HT-29 (cell line): ENCODE data around the gene WNT7B. TPM values are rescaled to one million over a fixed set of nuclear protein-coding genes. Genes with fewer than 3 reads are reported as not detected.
"Not testable (repeated sequence)": the region's sequence is repeated elsewhere in the genome, so short reads cannot be mapped to it uniquely, and the experiment has no call there.

Source experiments
- DNase-seq: peaks from one replicate; pipeline ENCODE4 v3.0.0-alpha.2; 2015; ENCODE audit warnings: low spot score
- total RNA-seq: library from RNA; depleted of rRNA; stranded (reverse); fragments of >200 nt; shearing (Covaris generic); gene quantifications from 2 replicates; pipeline ENCODE4 v1.2.3, GENCODE V29; 2014

WNT7B gene
- total RNA-seq, 1 experiment from 2014 or later = 31.4 TPM

DNA sequence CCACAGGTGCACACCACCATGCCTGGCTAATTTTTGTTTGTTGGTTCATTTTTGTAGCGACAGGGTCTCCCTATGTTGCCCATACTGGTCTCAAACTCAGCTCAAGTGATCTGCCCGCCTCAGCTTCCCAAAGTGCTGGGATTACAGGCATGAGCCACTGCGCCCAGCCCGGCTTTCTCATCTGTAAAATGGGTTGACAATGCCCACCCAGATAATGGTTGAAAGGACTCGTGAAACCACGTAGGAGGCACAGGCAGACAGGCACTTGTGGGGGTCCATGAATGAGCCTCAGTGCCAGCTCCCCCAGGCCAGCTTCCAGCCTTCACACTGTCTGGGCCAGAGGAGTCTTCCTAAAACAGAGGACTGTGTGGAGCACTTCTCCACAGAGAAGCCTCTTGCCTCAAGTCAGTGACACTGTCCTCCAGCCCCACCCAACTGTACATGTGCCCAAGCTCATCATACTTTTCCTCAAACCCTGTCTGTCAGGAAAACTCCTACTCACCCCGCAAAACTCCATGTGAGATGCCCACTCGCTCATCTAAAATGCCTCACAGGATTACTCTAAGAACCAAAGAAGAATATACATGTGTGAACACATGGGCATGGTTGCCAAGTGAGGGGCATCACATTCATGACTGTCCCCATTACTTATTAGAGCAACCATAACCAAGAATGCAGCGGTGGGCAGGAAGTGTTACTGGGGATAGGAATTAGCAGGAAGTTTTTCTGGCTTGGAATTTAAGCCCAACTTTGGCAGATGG is 32.1 kb upstream of the WNT7B start:
- DNase-seq = no peak

GRCh38 chr22:46008291-46008690 is 31.3 kb upstream of the WNT7B start:
- no peak for DNase-seq

DNA sequence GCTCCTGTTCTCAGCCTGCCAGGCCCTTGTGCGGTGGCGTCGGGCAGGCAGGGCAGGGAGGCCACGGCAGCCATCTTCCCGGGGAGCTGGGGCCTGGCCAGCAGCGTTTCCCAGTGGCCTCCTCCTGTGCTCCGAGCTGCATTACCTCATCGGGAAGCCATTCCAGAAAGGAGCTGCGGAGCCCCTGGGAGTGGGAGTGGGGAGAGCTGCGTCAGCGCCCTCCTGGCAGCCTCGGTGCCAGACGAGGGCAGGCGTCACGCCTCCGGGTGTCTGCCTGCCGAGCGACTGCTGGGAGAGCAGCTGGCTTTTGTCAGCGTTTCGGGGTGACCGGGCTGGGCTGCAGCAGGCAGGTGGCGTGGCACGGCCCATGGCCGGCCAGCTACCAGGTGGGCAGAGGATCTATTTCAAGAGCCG is 30.9 kb upstream of the WNT7B start:
- peak; percentile 35 for DNase-seq

DNA sequence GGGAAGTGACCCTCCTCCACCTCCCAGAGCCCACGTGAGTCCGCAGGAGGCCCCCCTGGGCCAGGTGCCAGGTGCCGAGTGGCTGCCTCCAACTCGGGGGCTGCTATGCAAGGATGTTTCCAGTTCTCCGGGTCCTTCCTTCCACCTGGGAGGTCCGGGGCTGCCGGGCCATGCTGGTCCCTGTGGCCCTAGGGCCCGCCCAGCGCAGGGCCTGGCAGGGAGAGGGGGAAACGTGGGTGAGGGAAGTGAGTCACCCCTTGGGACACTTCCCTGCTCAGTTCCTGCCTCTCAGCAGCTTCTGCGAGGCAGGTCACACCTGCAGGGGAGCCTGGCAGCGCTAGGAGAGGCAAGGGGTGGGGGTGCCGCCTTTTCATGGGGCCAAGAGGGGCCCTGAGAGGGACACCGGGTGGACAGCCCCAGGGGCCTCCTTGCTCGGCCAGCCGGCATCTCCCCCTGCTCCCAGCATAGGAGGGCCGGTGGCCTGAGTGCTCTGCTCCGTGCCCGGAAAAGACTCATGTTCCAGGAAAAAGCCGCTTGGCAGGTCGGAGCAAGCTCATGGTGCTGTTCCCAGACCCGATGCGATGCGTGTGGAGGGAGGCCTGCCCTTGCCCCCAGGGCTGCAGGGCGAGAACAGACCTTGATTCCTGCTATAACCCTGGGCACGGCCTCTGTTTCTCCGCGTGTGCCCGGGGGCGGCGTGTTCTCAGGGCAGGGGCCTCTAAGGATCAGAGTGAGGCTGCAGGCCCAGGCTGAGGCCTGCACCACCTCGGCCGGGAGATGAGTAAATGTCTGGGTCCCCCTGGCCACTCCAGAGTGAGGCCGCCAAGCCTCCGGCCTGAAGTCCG is 30.3 kb upstream of the WNT7B start:
- DNase-seq = peak; percentile 83

DNA sequence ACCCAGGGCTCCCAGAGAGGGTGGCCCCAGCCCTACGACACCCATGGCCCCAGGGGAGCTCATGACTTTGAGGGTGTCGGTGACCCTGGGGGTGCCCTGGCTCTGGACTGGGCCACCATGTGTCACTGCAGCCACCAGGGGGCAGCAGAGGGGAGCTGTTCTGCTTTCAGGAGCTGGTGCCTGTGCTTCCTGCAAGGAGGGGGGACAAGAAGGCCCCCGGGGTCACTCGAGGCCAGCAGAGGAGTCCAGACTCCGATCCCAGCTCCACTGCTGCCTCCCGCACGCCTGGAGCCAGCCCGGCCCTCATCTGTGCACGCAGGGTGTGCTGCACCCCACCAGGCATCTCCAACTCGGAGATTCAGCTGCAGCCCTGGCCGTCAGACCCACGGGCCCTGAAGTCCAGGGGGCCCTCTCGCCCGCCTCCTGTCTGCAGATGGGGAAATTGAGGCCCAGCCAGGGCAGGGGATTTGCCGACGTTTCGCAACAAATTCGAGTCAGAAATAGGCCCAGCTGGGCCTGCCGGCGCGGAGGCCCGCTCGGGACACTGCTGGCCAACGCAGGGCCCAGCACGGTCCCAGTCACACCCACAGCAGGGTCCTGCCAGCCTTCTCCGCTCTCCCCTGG is 29.5 kb upstream of the WNT7B start:
- peak; percentile 87 for DNase-seq

DNA sequence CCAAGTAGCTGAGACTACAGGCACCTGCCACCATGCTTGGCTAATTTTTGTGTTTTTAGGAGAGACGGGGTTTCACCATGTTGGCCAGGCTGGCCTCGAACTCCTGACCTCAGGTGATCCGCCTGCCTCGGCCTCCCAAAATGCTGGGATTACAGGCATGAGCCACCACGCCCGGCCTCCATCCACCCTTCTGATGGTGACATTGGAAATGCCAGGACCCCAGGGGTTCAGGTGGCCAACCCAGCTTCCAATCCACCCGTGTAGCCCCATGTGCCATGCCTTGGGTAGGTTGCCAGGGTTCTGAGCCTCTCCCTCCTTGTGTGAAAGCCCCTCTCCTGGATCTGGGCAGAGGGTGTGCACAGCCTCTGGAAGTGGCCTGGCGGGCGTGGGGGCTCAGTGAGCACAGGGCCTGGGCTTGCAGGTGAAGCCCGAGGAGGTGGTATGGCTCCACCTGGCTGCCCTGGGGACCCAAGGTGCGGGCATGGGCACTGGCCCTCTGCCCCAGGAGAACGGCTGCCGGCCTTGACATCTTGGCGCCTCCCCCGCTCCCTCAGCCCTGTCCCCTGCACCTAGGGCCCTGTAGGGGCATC is 28.2 kb upstream of the WNT7B start:
- not testable (repeated sequence) for DNase-seq

DNA sequence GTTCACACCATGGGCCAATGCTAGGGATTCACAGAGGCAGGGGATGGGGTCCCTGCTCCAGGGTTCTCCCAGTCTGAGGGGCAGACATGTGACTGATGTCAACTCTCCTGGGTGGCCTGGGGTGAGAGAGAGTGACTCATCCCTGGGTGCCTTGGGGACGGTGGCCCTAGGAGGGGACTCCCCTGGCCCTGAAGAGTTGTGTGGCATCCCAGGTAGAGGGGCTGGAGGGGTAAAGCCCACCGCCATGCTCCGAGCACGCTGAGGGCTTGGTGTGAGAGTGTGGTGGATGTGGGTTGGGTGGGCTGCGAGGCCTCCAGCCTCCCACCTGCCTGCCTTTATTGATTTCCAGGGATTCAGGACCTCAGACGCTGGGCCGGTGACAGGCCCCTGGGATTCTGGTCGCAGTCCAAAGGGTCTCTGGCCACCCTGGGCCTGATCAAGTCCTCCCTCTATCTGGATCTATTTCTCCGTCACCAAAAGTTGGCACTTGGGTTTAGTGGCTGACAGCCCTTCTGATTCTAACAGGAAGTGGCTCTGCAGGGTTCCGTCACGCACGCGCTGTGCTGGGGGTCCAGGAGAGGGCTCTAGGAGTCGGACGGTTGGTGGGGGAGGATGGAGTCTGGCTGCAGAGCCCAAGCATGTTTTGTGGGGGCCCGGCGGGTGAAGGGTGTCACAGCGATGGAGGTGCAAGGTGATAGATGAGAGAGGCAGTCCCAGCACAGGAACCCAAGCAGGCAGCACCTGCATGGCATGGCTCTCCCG is 27.3 kb upstream of the WNT7B start:
- no peak for DNase-seq

DNA sequence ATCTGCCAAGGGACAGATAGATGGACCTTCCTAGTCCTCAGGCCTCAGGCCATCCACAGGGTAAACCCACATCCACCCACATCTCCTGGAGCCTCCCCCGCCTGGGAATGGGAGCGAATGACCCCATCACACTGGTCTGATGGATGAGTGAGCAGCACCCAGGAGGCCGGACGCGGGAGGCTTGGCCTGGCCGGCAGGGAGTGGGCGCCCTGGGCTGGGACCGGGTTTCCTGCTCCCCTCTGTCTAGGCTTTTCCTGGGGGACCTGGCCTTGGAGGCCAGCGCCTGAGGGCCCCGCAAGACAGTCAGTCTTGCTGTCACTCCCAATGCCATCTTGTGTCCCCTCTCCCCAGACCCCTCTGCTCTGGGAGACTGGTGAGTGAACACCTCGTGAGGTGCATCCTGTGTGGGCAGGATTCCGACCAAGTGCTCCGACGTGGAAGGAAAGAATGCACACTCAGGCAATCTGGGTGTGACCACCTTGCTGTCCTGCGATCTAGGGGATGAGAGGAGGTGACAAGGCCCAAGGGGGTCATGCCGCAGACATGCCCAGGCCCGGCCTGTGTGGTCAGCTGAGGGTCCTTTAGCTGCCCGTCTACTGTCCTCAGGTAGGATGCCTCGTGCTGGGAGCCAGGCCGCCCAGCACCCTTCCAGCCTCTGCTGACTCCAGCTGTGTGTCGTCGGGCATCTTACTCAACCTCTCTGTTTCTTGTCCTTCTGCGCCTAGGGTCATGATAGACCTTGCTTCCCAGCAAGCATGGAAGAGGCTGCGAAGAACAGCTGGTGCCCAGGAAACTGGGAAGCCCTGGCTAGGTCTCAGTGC is 26.5 kb upstream of the WNT7B start:
- DNase-seq = no peak

- DNase-seq = no peak
These were observed 25.9 kb upstream of the WNT7B start for GRCh38 chr22:46002757-46003270.

DNA sequence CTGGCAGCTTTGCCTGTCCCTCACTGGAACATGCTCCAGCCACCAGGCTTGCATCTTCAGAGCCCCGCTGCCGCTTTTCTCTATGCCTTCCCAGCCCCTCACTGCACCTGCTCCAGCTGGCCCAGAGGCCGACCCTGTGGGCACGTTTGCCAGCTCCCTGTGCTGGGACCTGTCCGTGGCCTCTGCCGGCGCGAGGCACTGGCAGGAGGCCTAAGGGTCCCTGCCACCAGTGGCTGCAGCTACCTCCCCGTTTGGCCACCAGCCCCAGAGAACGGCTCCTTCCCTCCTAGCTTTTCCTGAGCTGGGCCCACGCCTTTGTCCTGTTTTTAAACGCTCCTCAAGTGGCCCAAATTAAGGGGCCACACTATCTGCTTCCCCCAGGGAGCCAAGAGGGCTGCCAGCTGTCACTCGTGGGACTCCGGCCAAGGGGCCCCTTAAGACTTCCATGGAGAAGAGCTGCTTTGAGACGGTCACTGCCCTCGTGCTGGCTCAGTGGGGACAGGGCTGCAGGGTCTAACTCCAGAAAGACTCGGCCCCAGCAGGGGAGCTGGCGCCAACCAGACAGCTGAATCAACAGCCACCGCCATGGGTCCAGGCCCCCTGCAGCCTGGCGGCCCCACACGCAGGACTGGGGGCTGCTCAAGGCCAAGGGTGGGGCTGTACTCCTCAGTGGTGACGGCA is 24.6 kb upstream of the WNT7B start:
- DNase-seq = no peak

DNA sequence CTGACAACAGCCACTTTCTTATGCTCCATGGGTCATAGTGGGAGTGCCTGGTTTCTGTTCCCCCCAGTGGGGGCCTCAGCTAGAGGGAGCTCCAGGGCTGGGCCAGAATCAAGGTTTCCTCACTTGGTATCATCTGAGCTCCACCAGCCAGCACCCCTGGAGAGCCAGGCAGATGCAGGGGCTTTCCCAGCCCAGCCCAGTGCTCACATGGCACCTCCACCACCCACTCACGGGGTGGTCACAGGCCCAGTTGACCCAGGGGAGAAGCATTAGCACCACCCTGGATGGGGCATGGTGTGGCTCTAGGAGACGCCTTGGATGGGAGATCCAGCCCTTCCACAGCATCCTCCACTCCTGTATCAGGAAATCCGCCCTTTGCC is 24.1 kb upstream of the WNT7B start:
- DNase-seq = no peak

- DNase-seq = no peak
These were observed 23.4 kb upstream of the WNT7B start for GRCh38 chr22:46000081-46001027.

DNA sequence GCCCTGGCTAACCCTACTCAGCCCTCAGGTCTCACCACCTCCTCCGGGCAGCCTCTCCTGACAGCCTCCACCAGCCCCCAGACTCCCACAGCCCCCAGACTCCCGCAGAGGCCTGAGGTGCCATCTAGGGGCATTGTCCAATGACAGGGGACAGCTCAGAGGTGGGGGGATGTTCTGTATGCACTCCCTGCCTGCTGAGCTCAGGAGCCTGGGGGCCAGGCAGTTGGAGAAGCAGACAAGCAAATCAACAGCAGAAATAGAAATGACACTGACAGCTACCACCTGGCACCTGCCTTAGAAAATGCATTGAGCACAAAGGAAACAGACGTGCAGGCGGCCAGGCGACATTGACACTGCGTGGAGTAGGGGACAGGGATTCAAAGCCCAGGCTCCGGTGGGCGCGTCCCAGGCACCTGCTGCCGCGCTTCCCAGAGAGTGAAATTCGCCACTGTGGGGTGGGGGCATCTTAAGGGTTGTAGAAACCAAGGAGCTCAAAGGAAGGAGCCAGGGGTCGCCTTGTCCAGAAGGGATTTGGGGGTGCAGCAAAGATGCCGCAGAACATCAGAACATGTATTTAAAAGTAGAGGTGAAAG is 22.5 kb upstream of the WNT7B start:
- DNase-seq = no peak

DNA sequence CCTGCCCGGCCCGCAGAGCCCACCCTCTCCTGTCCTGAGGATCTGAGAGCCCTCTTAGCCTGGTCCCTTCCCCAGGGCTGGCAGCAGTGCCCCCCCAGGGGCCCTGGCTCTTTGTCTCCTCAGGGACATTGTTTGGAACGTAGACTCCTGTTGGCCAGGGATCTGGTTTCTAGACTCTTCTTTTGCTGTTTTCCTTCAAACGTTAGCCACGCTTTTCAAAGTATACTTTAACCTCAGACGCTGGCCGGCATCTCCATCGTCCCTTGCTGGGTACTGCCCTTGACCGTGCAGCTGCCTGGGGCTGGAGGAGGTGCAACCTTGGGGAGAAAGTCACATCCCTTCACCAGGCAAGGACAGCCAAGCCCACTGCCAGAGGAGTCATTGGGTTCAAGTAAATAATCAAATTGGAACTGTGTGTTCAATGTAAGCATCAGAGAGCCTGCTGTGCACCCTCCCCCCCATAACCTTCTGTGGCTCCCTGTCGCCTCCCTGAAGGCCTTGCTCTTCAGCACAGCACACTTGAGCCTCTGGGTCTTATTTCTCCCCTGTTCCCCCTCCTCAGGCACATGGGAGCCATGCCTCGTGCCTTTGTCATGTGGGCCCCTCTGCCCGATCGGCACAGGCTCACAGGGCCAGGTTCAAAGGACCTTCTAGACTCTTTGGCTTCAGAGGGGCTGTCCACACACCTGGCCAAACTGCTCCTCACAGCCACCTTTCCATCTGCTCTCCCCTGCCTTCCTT is 21.8 kb upstream of the WNT7B start:
- DNase-seq = no peak

DNA sequence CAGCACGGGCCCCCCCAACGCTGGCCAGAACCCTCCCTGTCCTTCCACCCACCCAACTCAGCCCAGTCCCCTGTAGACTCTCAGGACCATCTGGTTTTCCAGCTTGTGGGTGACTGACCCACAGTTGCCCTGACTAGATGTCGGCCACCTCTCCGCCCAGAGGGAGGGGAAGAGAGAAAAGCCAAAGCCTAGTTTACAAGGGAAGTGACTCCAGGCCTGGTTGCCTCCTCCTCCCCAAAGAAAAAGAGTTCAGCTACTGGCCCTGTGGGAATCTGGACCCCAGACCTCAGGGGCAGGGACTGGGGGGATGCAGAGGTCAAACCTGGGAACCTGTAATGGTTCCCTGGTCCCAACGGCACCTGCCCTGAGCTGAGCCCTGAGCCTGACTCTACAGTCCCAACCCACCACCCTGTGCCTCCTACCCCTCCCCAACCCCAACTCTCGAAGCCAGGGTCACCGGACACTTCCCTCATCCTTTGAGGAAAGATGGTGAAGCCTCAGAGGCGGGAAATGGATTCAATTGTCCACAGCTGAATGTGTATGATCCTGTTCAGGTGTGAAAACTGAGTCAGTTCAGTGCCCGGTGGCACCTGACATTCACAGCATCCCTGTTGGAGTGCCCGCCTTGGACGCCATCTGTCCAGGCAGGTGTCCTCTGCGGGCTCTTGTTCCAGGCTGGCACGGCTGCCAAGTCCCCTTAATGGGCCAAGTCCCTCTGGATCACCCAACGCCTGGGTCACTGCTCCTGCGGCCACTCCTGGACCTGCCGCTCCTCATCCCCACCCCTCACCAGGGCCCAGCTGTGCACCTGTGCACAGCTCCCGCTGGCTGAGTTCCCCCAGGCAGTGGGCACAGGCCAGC is 21.0 kb upstream of the WNT7B start:
- no peak for DNase-seq

- peak; percentile 39 for DNase-seq
These were observed 20.3 kb upstream of the WNT7B start for GRCh38 chr22:45997077-45997776.
